Smooth muscle cell (in vitro differentiated cells): ENCODE results near the gene ZNF267. TPM values are rescaled to one million over a fixed set of nuclear protein-coding genes. Genes with fewer than 3 reads are reported as not detected.
"Not testable (repeated sequence)": the region's sequence is repeated elsewhere in the genome, so short reads cannot be mapped to it uniquely, and the experiment has no call there.

Source experiments
- DNase-seq: peaks from one replicate; lab custom pipeline; 2025; ENCODE audit not compliant: unreplicated experiment; lab: John Stamatoyannopoulos, UW
- H2AFZ ChIP-seq: fragments of 200-600 bp; sonication (generic); 2 replicates; pipeline ENCODE4 v1.6.0; 2016; ENCODE audit warnings: antibody characterized with exemption, low read depth, mild to moderate bottlenecking
- H3F3A ChIP-seq: fragments of 200-600 bp; sonication (generic); 2 replicates; pipeline ENCODE4 v1.6.0; 2017; ENCODE audit warnings: antibody characterized with exemption, low read depth
- H3K27ac ChIP-seq: fragments of 200-600 bp; sonication (generic); 2 replicates; pipeline ENCODE4 v1.5.1; 2016; ENCODE audit warnings: low read depth, mild to moderate bottlenecking
- H3K27me3 ChIP-seq: fragments of 200-600 bp; sonication (generic); 2 replicates; pipeline ENCODE4 v1.6.1; 2016; ENCODE audit warnings: low read depth, mild to moderate bottlenecking
- H3K36me3 ChIP-seq: fragments of 200-600 bp; sonication (generic); 2 replicates; pipeline ENCODE4 v1.5.1; 2016; ENCODE audit warnings: low read depth
- H3K4me1 ChIP-seq: fragments of 200-600 bp; sonication (generic); 2 replicates; pipeline ENCODE4 v1.5.1; 2016; ENCODE audit warnings: low read depth
- H3K4me2 ChIP-seq: fragments of 200-600 bp; sonication (generic); 2 replicates; pipeline ENCODE4 v1.6.0; 2016; ENCODE audit warnings: mild to moderate bottlenecking
- H3K4me3 ChIP-seq: fragments of 200-600 bp; sonication (generic); 2 replicates; pipeline ENCODE4 v1.5.1; 2016; ENCODE audit warnings: mild to moderate bottlenecking
- H3K79me2 ChIP-seq: fragments of 200-600 bp; sonication (generic); 2 replicates; pipeline ENCODE4 v1.6.0; 2016; ENCODE audit warnings: low read depth, mild to moderate bottlenecking
- H3K9ac ChIP-seq: fragments of 200-600 bp; sonication (generic); 2 replicates; pipeline ENCODE4 v1.6.0; 2016; ENCODE audit warnings: low read depth
- H3K9me3 ChIP-seq: fragments of 200-600 bp; sonication (generic); replicated peaks from 2 replicates; pipeline ENCODE4 v1.5.1; 2016; ENCODE audit warnings: low read depth
- H4K20me1 ChIP-seq: fragments of 200-600 bp; sonication (generic); 2 replicates; pipeline ENCODE4 v1.6.0; 2016; ENCODE audit warnings: low read depth
- CTCF ChIP-seq: fragments of 200-600 bp; sonication (generic); IDR thresholded peaks from 2 replicates; pipeline ENCODE4 v1.5.1; 2017; ENCODE audit warnings: borderline replicate concordance, mild to moderate bottlenecking, antibody characterized with exemption; ENCODE audit not compliant: insufficient read depth, poor library complexity, severe bottlenecking
- WGBS: methylation state at CpG from one replicate; pipeline ENCODE4 v1.1.7; 2016; ENCODE audit warnings: low lambda C conversion rate; 5-methylcytosine and 5-hydroxymethylcytosine counted together
- polyA plus RNA-seq: library from polyadenylated mRNA; unstranded; fragments of >200 nt; fragmentation: Nextera tagmentation; extraction: Ambion mirVana; gene quantifications from 2 replicates; pipeline ENCODE4 v1.2.1, GENCODE V29; 2016
- total RNA-seq: library from RNA; depleted of rRNA; stranded (reverse); fragments of >200 nt; gene quantifications from 2 replicates; pipeline ENCODE4 v1.2.3, GENCODE V29; 2014

Gene ZNF267
- total and polyA plus RNA-seq, 2 experiments from 2014 or later, result 9.7 to 30.8 TPM

GRCh38 chr16:31886227-31886626, 12.6 kb downstream of the ZNF267 start:
- Histone ChIP-seq H3K79me2 (peaks cover 98% of the 10 kb centered on the region), H4K20me1 (peaks cover 30% of the 10 kb centered on the region), H3K4me1 (no peaks in the 10 kb centered on the region), H3K9me3 (peaks cover 24% of the 10 kb centered on the region), H3K9ac (no peak overlapping the region), H3K4me2 (no peak overlapping the region), H3K36me3 (peaks cover 57% of the 10 kb centered on the region), H3K27me3 (no peaks in the 10 kb centered on the region), H3K27ac (no peak overlapping the region), H3K4me3 (no peak overlapping the region), H3F3A (no peaks in the 10 kb centered on the region), H2AFZ (no peak overlapping the region)
- 98% methylated on average over 4 of the region's 4 CpGs for WGBS
- DNase-seq, result no peak
- no peak for TF ChIP-seq CTCF

GRCh38 chr16:31888735-31889134, 15.1 kb downstream of the ZNF267 start:
- Histone ChIP-seq H3K9me3 (peaks cover 33% of the 10 kb centered on the region), H4K20me1 (peaks cover 9% of the 10 kb centered on the region), H3K79me2 (peaks cover 81% of the 10 kb centered on the region), H3F3A (no peaks in the 10 kb centered on the region), H3K27me3 (no peaks in the 10 kb centered on the region), H2AFZ (no peak overlapping the region), H3K4me3 (no peak overlapping the region), H3K4me2 (no peak overlapping the region), H3K4me1 (no peaks in the 10 kb centered on the region), H3K9ac (no peak overlapping the region), H3K36me3 (peaks cover 78% of the 10 kb centered on the region), H3K27ac (no peak overlapping the region)
- TF ChIP-seq CTCF, result no peak
- no peak for DNase-seq

- not testable (repeated sequence) for H3K4me1 ChIP-seq, H3F3A ChIP-seq, H2AFZ ChIP-seq, H3K9ac ChIP-seq, H3K27ac ChIP-seq, H3K27me3 ChIP-seq, H3K4me3 ChIP-seq, H3K4me2 ChIP-seq, DNase-seq, H4K20me1 ChIP-seq
- Histone ChIP-seq H3K79me2 (peaks cover 69% of the 10 kb centered on the region), H3K9me3 (peaks cover 52% of the 10 kb centered on the region), H3K36me3 (peaks cover 84% of the 10 kb centered on the region)
- 97% methylated on average over 4 of the region's 4 CpGs for WGBS
Measured at GRCh38 chr16:31892111-31892510, 18.5 kb downstream of the ZNF267 start.

- Histone ChIP-seq H3K27me3 (no peaks in the 10 kb centered on the region), H2AFZ (no peak overlapping the region), H3K4me2 (no peak overlapping the region), H3K9ac (no peak overlapping the region), H3K79me2 (peaks cover 65% of the 10 kb centered on the region), H3K4me3 (no peak overlapping the region), H3K27ac (no peak overlapping the region), H4K20me1 (no peaks in the 10 kb centered on the region), H3K36me3 (peaks cover 93% of the 10 kb centered on the region), H3K4me1 (no peaks in the 10 kb centered on the region), H3F3A (peaks cover 5% of the 10 kb centered on the region), H3K9me3 (peaks cover 55% of the 10 kb centered on the region)
- DNase-seq, result no peak
- TF ChIP-seq CTCF, result no peak
- WGBS, result 100% methylated on average over 1 of the region's 1 CpG
Measured at GRCh38 chr16:31893824-31894223, 20.2 kb downstream of the ZNF267 start.
